PFSK-1 (cell line): ENCODE measurements around the gene FAM53A.

Source experiments
- POLR2AphosphoS5 ChIP-seq: IDR thresholded peaks from 2 replicates; pipeline ENCODE4 v1.6.1; 2012; ENCODE audit warnings: low read depth, mild to moderate bottlenecking, control low read depth, low read length, moderate library complexity
- SIN3A ChIP-seq: IDR thresholded peaks from 2 replicates; pipeline ENCODE4 v1.6.1; 2012; ENCODE audit warnings: mild to moderate bottlenecking, low read length, moderate library complexity, borderline replicate concordance; ENCODE audit not compliant: insufficient read depth
- TAF1 ChIP-seq: IDR thresholded peaks from 2 replicates; pipeline ENCODE4 v1.6.1; 2012; ENCODE audit warnings: low read length, control low read depth, borderline replicate concordance; ENCODE audit not compliant: insufficient read depth

DNA sequence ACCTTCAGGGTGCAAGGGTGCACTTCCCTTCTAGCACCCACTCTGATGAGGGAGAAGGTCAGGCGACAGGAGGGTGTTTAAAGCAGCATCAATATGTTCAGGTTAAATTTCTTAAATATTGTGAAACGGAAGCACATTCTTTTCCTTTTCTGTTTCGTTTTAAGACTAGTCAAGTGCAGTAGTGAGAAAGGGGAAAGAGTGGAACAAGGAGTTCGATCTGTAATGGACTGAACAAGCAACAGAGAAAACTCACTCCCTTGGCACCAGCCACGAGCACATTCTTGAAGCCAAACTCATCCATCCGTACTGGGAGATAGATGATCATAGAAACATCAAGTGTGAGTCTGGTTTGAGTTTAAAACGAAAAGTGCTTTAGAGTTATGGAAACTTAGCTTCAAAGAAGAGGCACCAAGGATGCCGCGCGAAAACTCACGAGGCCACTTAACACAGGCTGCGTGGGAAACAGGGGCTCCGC is 815 bp downstream of the FAM53A start:
- no peak for TF ChIP-seq TAF1
- no peak for TF ChIP-seq POLR2AphosphoS5
- no peak for TF ChIP-seq SIN3A
